GM23248 (cell line): Measurements from ENCODE around the gene SCN3A. TPM values are rescaled to one million over a fixed set of nuclear protein-coding genes. Genes with fewer than 3 reads are reported as not detected.

ENCODE experiments used
- DNase-seq: peaks from one replicate; pipeline ENCODE4 v3.0.0-alpha.2; 2015
- H2AFZ ChIP-seq: fragments of 200-600 bp; sonication (generic); 2 replicates; pipeline ENCODE4 v1.6.1; 2016; ENCODE audit warnings: antibody characterized with exemption
- H3F3A ChIP-seq: fragments of 200-600 bp; sonication (generic); 2 replicates; pipeline ENCODE4 v1.6.1; 2016; ENCODE audit warnings: mild to moderate bottlenecking, antibody characterized with exemption, mixed run types; ENCODE audit not compliant: insufficient read depth
- H3K27ac ChIP-seq: fragments of 200-600 bp; sonication (generic); 2 replicates; pipeline ENCODE4 v1.5.1; 2016; ENCODE audit warnings: mild to moderate bottlenecking
- H3K27me3 ChIP-seq: fragments of 200-600 bp; sonication (generic); replicated peaks from 2 replicates; pipeline ENCODE4 v1.6.1; 2016; ENCODE audit warnings: mild to moderate bottlenecking; ENCODE audit not compliant: insufficient read depth
- H3K36me3 ChIP-seq: fragments of 200-600 bp; sonication (generic); 2 replicates; pipeline ENCODE4 v1.6.1; 2016; ENCODE audit warnings: low read depth, mild to moderate bottlenecking
- H3K4me1 ChIP-seq: fragments of 200-600 bp; sonication (generic); 2 replicates; pipeline ENCODE4 v1.6.1; 2016; ENCODE audit warnings: mild to moderate bottlenecking; ENCODE audit not compliant: insufficient read depth
- H3K4me2 ChIP-seq: fragments of 200-600 bp; sonication (generic); one replicate; pipeline ENCODE4 v1.6.1; 2016; ENCODE audit warnings: mild to moderate bottlenecking; ENCODE audit not compliant: unreplicated experiment
- H3K4me3 ChIP-seq: fragments of 200-600 bp; sonication (generic); 2 replicates; pipeline ENCODE4 v1.5.1; 2016; ENCODE audit warnings: mild to moderate bottlenecking
- H3K79me2 ChIP-seq: fragments of 200-600 bp; sonication (generic); 2 replicates; pipeline ENCODE4 v1.6.1; 2016; ENCODE audit warnings: mild to moderate bottlenecking; ENCODE audit not compliant: insufficient read depth
- H3K9ac ChIP-seq: fragments of 200-600 bp; sonication (generic); 2 replicates; pipeline ENCODE4 v1.6.1; 2016; ENCODE audit warnings: mild to moderate bottlenecking
- H3K9me2 ChIP-seq: fragments of 200-600 bp; sonication (generic); 2 replicates; pipeline ENCODE4 v1.6.1; 2016; ENCODE audit warnings: mixed run types, mild to moderate bottlenecking, moderate library complexity; ENCODE audit not compliant: insufficient read depth
- H3K9me3 ChIP-seq: fragments of 200-600 bp; sonication (generic); one replicate; pipeline ENCODE4 v1.6.1; 2017; ENCODE audit warnings: low read depth
- H4K20me1 ChIP-seq: fragments of 200-600 bp; sonication (generic); 2 replicates; pipeline ENCODE4 v1.6.0; 2016; ENCODE audit not compliant: insufficient read depth
- EZH2 ChIP-seq: fragments of 200-600 bp; sonication (generic); IDR thresholded peaks from 2 replicates; pipeline ENCODE4 v1.6.1; 2018; ENCODE audit warnings: antibody characterized with exemption, mild to moderate bottlenecking; ENCODE audit not compliant: insufficient read depth, poor library complexity, severe bottlenecking
- EZH2phosphoT487 ChIP-seq: fragments of 200-600 bp; sonication (generic); IDR thresholded peaks from 2 replicates; pipeline ENCODE4 v1.6.1; 2018; ENCODE audit warnings: antibody characterized with exemption, moderate library complexity, mild to moderate bottlenecking, low read depth; ENCODE audit not compliant: insufficient read depth
- WGBS, 2 experiments: methylation state at CpG; one replicate each; pipeline ENCODE4 v1.1.6; 2015 to 2017; ENCODE audit warnings: low lambda C conversion rate in 2 of 2, low coverage in 1 of 2; ENCODE audit errors: missing lambda C conversion rate in 2 of 2; 5-methylcytosine and 5-hydroxymethylcytosine counted together
- in situ Hi-C: fragments of 300-500 bp; cut with MboI; formaldehyde crosslinking; loops from 2 replicates; pipeline ENCODE4 v1.15.0; 2020
- polyA plus RNA-seq: library from polyadenylated mRNA; unstranded; fragments of >200 nt; fragmentation: Nextera tagmentation; extraction: Ambion mirVana; gene quantifications from 2 replicates; pipeline ENCODE4 v1.2.1, GENCODE V29; 2016
- total RNA-seq: library from RNA; depleted of rRNA; stranded (reverse); fragments of >200 nt; shearing (Covaris generic); gene quantifications from 2 replicates; pipeline ENCODE4 v1.2.3, GENCODE V29; 2014

The SCN3A gene
- total and polyA plus RNA-seq, 2 experiments from 2014 or later = 0.11 TPM; not detected in 1

DNA sequence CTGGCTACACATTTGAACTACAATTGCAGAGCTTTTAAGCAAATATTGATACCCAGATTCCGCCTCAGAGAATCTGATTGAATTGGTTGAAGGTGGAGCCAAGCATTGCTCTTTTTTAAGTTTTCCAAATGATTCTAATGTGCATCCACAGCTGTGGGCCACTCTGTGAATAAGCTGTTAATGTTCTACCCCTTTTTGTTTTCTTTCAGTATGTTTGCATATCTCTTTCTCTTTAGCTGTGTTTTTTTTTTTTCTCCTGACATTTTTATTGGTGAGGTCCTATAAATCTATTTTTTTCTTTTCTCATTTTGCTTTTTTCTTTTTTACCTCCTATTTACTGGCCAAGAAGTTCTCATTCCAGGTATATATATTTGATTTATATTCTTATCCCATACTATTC is 6.5 kb downstream of the SCN3A start:
- in situ Hi-C loops = loop anchor here (25.0 kb wide), 1 partner anchor 185 kb away; no protein-coding TSS in a partner anchor
- 79 to 85% methylated on average over 1 of the region's 1 CpG for WGBS, 2 experiments

DNA sequence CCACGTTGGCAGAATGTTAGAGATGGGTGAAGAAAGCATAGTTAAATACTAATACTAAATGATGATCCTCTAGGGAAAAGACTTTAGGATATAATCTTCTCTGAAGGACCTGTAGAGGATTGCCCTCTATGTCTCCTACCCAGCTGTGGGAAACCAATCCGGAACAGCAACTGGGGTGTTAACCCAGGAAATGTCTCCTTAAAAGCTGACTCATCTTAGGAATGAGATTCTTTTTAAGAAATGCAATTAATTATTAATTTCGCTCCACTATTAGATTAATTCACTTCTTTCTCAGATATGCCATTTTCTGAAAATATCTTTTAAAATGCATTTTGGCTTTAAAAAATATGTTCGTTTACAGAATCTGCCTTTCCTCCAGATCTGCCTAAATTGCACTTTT is 7.4 kb downstream of the SCN3A start:
- TF ChIP-seq EZH2phosphoT487 = no peak
- TF ChIP-seq EZH2 = no peak
- in situ Hi-C loops = loop anchor here (25.0 kb wide), 1 partner anchor 184 kb away; no protein-coding TSS in a partner anchor
- H3K9me2 ChIP-seq = no peaks in the 10 kb centered on the region

More for the DNA sequence above, 6.5 kb downstream of the SCN3A start:
- Histone ChIP-seq H3K4me1 (no peaks in the 10 kb centered on the region), H3K9ac (no peak overlapping the region), H3K9me3 (no peaks in the 10 kb centered on the region), H2AFZ (no peak overlapping the region), H3K36me3 (no peaks in the 10 kb centered on the region), H3K4me3 (no peak overlapping the region), H3K4me2 (no peak overlapping the region), H4K20me1 (no peaks in the 10 kb centered on the region), H3K9me2 (no peaks in the 10 kb centered on the region), H3K27ac (no peak overlapping the region), H3F3A (no peaks in the 10 kb centered on the region), H3K27me3 (no peaks in the 10 kb centered on the region), H3K79me2 (no peaks in the 10 kb centered on the region)
- TF ChIP-seq EZH2 = no peak
- no peak for TF ChIP-seq EZH2phosphoT487
- DNase-seq = no peak

DNA sequence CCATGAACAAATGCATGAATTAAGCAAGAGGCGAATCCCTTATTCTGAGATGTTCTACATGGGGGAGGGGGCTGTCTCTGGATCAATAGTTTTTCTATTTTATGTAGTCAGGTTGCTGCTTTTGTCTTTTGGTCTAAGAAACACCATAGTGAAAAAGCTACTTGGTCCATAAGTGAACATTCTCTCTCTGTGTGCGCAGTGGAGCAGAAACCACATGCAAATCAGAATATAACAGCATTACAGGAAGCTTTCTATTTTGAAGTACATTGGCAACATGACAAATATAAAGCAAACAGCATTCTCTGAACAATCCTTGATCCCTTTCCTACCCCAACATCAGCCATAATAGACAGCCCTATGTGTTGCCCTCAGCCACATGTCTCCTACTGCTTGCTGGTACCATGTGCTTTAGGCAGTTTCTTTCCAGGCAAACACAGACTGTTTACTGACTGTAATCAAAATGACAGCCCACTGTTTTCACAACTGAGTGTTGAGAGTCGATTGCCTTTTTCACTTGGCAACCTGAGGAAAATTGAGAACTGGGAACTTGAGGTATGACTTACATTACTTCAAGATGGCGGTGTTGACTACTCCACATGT is 10.6 kb downstream of the SCN3A start:
- no peaks in the 10 kb centered on the region for H3K79me2 ChIP-seq

More for the DNA sequence above, 7.4 kb downstream of the SCN3A start:
- no peak overlapping the region for H2AFZ ChIP-seq
- no peaks in the 10 kb centered on the region for H3K27me3 ChIP-seq
- H3K36me3 ChIP-seq = no peaks in the 10 kb centered on the region
- no peak overlapping the region for H3K4me2 ChIP-seq
- no peaks in the 10 kb centered on the region for H3K79me2 ChIP-seq
- no peaks in the 10 kb centered on the region for H4K20me1 ChIP-seq
- H3K27ac ChIP-seq = no peak overlapping the region
- WGBS, 2 experiments = 36 to 44% methylated on average over 4 of the region's 4 CpGs
- no peak for DNase-seq
- no peaks in the 10 kb centered on the region for H3K4me1 ChIP-seq
- H3K9me3 ChIP-seq = no peaks in the 10 kb centered on the region
- no peak overlapping the region for H3K9ac ChIP-seq
- H3K4me3 ChIP-seq = no peak overlapping the region
- H3F3A ChIP-seq = no peaks in the 10 kb centered on the region

DNA sequence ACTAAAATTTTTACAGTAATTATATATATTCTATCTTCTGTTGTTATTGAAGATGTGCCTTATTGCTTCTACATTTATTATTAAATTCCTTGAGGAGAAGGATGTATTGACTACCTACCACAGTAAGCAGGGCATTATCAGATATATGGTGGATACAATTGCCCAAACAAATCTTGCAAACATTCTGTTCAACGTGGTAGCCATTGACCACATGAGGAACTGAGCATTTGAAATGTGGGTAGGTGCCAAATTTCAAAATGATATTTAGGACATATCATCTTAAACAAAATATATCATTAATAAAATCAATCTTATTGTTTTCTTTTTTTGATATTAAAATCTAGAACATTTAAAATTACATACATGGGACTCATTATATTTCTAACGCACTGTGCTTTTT is 11.1 kb downstream of the SCN3A start:
- Histone ChIP-seq H3K9ac (no peak overlapping the region), H3K4me3 (no peak overlapping the region), H3K36me3 (no peaks in the 10 kb centered on the region), H3K4me1 (no peaks in the 10 kb centered on the region), H3F3A (no peaks in the 10 kb centered on the region), H3K9me3 (no peaks in the 10 kb centered on the region), H4K20me1 (no peaks in the 10 kb centered on the region), H3K9me2 (no peaks in the 10 kb centered on the region), H3K27ac (no peak overlapping the region), H3K4me2 (no peak overlapping the region), H2AFZ (no peak overlapping the region), H3K27me3 (no peaks in the 10 kb centered on the region), H3K79me2 (no peaks in the 10 kb centered on the region)
- in situ Hi-C loops = loop anchor here (25.0 kb wide), 1 partner anchor 180 kb away; no protein-coding TSS in a partner anchor
- no peak for DNase-seq
- TF ChIP-seq EZH2 (no peak), EZH2phosphoT487 (no peak)
- WGBS, 2 experiments = 67% methylated on average over 2 of the region's 2 CpGs

More for the DNA sequence above, 10.6 kb downstream of the SCN3A start:
- no peak for TF ChIP-seq EZH2phosphoT487
- no peak for TF ChIP-seq EZH2
- in situ Hi-C loops = loop anchor here (25.0 kb wide), 1 partner anchor 181 kb away; no protein-coding TSS in a partner anchor
- H4K20me1 ChIP-seq = no peaks in the 10 kb centered on the region
- no peaks in the 10 kb centered on the region for H3K36me3 ChIP-seq
- no peak overlapping the region for H3K27ac ChIP-seq
- no peak overlapping the region for H3K4me2 ChIP-seq
- no peak overlapping the region for H3K4me3 ChIP-seq
- no peak overlapping the region for H3K9ac ChIP-seq
- DNase-seq = no peak
- WGBS, 2 experiments = 50 to 52% methylated on average over 4 of the region's 4 CpGs
- H3K4me1 ChIP-seq = no peaks in the 10 kb centered on the region
- H3K9me2 ChIP-seq = no peaks in the 10 kb centered on the region
- H3K27me3 ChIP-seq = no peaks in the 10 kb centered on the region
- no peak overlapping the region for H2AFZ ChIP-seq
- H3K9me3 ChIP-seq = no peaks in the 10 kb centered on the region
- no peaks in the 10 kb centered on the region for H3F3A ChIP-seq
